Calu3 (cell line): ENCODE results near the gene TMEM202. TPM values are rescaled to one million over a fixed set of nuclear protein-coding genes. Genes with fewer than 3 reads are reported as not detected.
"Not testable (repeated sequence)": the region's sequence is repeated elsewhere in the genome, so short reads cannot be mapped to it uniquely, and the experiment has no call there.

Experiments used
- BruUV-seq: library from RNA; stranded (reverse); fragments of 400-500 nt; replicated peaks from 2 replicates; lab custom pipeline; 2021; lab: Mats Ljungman, UMichigan
- CTCF ChIA-PET: fragments of 300-600 bp; sonication (Branson Sonifier 250); formaldehyde crosslinking; loops from one replicate; lab custom pipeline; 2022; ENCODE audit warnings: antibody characterized with exemption; lab: Charles Lee
- DNase-seq: peaks from one replicate; pipeline ENCODE4 v3.0.0; 2022
- H3K27ac Mint-ChIP-seq: one replicate; pipeline ENCODE4 v1.8.0; 2022; ENCODE audit warnings: mixed read lengths; ENCODE audit not compliant: unreplicated experiment
- H3K27me3 Mint-ChIP-seq: one replicate; pipeline ENCODE4 v1.8.0; 2022; ENCODE audit warnings: mixed read lengths; ENCODE audit not compliant: unreplicated experiment
- H3K36me3 Mint-ChIP-seq: one replicate; pipeline ENCODE4 v1.8.0; 2022; ENCODE audit warnings: mild to moderate bottlenecking, moderate library complexity, mixed read lengths; ENCODE audit not compliant: insufficient read depth, unreplicated experiment
- H3K4me1 Mint-ChIP-seq: one replicate; pipeline ENCODE4 v1.8.0; 2022; ENCODE audit warnings: mild to moderate bottlenecking, low read depth, mixed read lengths; ENCODE audit not compliant: unreplicated experiment
- H3K4me3 Mint-ChIP-seq: one replicate; pipeline ENCODE4 v1.8.0; 2022; ENCODE audit warnings: mild to moderate bottlenecking, low read depth, moderate library complexity, mixed read lengths; ENCODE audit not compliant: unreplicated experiment
- H3K9me3 Mint-ChIP-seq: one replicate; pipeline ENCODE4 v1.8.0; 2022; ENCODE audit warnings: low read depth, mixed read lengths; ENCODE audit not compliant: unreplicated experiment
- intact Hi-C: fragments of 100-400 bp; cut with micrococcal nuclease; formaldehyde crosslinking; loops from one replicate; pipeline ENCODE4 v1.10.0; 2022; ENCODE audit not compliant: unreplicated experiment
- total RNA-seq: library from RNA; stranded (reverse); gene quantifications from 2 replicates; pipeline ENCODE4 v1.2.3, GENCODE V29; 2022
- TF ChIP-seq, protein P1 (sequence below): fragments of 200-600 bp; IDR thresholded peaks from one replicate; pipeline ENCODE4 v1.8.0; 2022; ENCODE audit warnings: antibody characterized with exemption; ENCODE audit not compliant: unreplicated experiment

Gene TMEM202
- total RNA-seq, 1 experiment from 2014 or later = not detected

DNA sequence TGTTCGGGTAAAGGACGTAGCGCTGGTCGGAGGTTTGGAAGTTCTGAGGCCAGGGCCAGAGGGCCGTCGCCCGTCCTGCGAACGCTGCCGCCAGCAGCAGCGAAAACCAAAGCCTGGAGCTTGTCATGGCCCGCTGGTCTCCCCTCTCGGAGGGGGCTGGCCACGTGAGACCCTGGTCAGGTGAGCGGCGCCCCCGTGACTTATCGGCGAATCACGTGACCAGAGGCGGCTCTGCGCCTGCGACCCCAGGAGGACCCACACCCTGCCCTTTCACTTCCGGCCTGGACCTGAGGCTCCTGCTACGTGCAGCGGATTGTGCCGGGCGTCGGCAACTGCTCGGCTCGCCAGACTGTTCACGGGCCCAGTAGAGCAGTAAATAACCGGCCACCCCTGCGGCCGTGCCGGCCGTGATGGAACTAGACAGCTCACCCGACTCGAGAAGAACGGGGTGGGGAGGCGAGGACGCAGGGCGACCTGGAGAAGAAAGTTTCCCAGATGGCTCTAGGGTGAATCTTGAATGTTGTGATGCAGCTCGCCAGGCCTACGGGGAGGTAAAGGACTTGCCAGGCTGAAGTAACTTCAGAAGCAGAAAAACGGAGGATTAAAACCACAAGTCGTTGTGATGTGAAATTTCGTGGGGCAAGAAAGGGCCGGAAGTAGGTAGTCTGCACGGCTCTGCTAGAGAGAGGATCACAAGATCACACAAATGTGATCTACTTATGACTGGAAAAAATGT lies 22.1 kb upstream of the TMEM202 start, which contains the start of gene HEXA:
TSS of gene HEXA (minus strand) at position 169 of the 736 bp plus-strand sequence. CDS start at position 127, 42 bp downstream.
- peak within 1 kb of the TSS; percentile 85 for H3K4me3 Mint-ChIP-seq
- peak within 1 kb of the TSS; percentile 90 for H3K27ac Mint-ChIP-seq
- H3K27me3 Mint-ChIP-seq = peaks cover 18% of the 10 kb centered on the region
- peaks cover 24% of the 10 kb centered on the region for H3K4me1 Mint-ChIP-seq
- peaks cover 22% of the 10 kb centered on the region for H3K36me3 Mint-ChIP-seq
- intact Hi-C loops = loop anchor here (5.0 kb wide), 1 partner anchor 86 kb away; no protein-coding TSS in a partner anchor
- DNase-seq = peak; percentile 99
- TF ChIP-seq, protein P1, sequence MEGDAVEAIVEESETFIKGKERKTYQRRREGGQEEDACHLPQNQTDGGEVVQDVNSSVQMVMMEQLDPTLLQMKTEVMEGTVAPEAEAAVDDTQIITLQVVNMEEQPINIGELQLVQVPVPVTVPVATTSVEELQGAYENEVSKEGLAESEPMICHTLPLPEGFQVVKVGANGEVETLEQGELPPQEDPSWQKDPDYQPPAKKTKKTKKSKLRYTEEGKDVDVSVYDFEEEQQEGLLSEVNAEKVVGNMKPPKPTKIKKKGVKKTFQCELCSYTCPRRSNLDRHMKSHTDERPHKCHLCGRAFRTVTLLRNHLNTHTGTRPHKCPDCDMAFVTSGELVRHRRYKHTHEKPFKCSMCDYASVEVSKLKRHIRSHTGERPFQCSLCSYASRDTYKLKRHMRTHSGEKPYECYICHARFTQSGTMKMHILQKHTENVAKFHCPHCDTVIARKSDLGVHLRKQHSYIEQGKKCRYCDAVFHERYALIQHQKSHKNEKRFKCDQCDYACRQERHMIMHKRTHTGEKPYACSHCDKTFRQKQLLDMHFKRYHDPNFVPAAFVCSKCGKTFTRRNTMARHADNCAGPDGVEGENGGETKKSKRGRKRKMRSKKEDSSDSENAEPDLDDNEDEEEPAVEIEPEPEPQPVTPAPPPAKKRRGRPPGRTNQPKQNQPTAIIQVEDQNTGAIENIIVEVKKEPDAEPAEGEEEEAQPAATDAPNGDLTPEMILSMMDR = no peak
- TSS peak; percentile 93 for BruUV-seq
- no peaks in the 10 kb centered on the region for H3K9me3 Mint-ChIP-seq
- CTCF ChIA-PET = interaction anchor here (0.5 to 1.1 kb wide), 2 partner anchors 8 to 223 kb away, joined by 3 to 7 read pairs; no protein-coding TSS in a partner anchor

- TF ChIP-seq, protein P1 = no peak
- Mint-ChIP-seq H3K4me3 (no peak overlapping the region), H3K4me1 (peaks cover 24% of the 10 kb centered on the region), H3K9me3 (no peaks in the 10 kb centered on the region), H3K36me3 (peaks cover 22% of the 10 kb centered on the region), H3K27me3 (peaks cover 26% of the 10 kb centered on the region), H3K27ac (no peak overlapping the region)
- BruUV-seq = no TSS peak
- intact Hi-C loops = loop anchor here (5.0 kb wide), 1 partner anchor 85 kb away; no protein-coding TSS in a partner anchor
- CTCF ChIA-PET = no interaction called here
- no peak for DNase-seq
These were observed 20.8 kb upstream of the TMEM202 start for GRCh38 chr15:72377331-72377730.

DNA sequence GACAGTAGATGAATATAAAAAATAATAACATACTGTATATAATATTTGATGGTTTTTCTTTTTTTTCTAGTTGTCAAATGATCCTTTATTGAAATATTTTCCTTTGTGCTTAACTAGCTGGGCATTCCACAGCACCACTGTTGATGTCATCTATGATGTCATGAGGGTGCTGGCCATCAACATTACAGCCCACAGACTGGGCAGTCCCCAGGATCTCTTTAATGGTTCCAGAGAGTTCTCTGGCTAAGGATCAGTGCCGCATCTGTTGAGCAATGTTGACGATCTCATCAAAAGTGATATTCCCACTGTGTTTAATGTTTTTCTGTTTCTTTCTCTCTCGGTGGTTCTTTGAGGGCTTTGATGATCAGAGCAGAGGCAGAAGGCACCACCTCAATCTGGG lies 19.0 kb upstream of the TMEM202 start:
- H3K4me3 Mint-ChIP-seq, BruUV-seq, H3K9me3 Mint-ChIP-seq, DNase-seq, H3K27ac Mint-ChIP-seq, CTCF ChIA-PET: not testable (repeated sequence)
- peaks cover 24% of the 10 kb centered on the region for H3K4me1 Mint-ChIP-seq
- peaks cover 22% of the 10 kb centered on the region for H3K36me3 Mint-ChIP-seq
- H3K27me3 Mint-ChIP-seq = peaks cover 44% of the 10 kb centered on the region
- intact Hi-C loops = loop anchor here (5.0 kb wide), 1 partner anchor 83 kb away; no protein-coding TSS in a partner anchor

DNA sequence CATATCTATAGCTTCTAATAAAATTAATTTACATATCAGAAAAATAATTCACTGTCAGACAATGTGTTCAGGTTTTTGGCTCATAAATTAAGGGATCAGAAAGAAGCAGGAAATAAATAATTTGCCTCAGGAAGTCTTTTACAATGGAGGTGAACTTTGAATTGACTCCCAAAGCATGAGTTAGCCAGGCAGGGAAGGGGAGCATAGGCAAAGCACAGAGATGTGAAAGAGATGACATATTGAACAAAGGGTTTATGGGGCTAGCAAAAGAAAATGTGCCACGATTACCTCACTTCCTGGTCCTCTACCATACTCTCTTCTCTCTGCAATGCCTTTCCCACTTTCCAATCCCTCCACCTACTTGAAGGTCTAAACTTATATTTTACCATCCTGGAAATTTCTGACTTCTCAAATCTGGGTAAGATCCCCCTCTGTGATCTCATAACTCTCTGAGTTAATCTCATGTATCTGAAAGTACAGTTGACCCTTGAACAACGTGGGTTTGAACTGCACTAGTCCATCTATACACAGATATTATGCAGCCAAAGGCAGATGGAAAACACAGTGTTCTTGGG lies 18.2 kb upstream of the TMEM202 start:
- no TSS peak for BruUV-seq
- peaks cover 52% of the 10 kb centered on the region for H3K27me3 Mint-ChIP-seq
- H3K4me1 Mint-ChIP-seq = peaks cover 18% of the 10 kb centered on the region
- H3K27ac Mint-ChIP-seq = no peak overlapping the region
- no peak for DNase-seq
- no peaks in the 10 kb centered on the region for H3K9me3 Mint-ChIP-seq
- intact Hi-C loops = loop anchor here (5.0 kb wide), 1 partner anchor 82 kb away; no protein-coding TSS in a partner anchor
- H3K4me3 Mint-ChIP-seq = no peak overlapping the region
- TF ChIP-seq, protein P1 = no peak
- CTCF ChIA-PET = no interaction called here
- H3K36me3 Mint-ChIP-seq = peaks cover 17% of the 10 kb centered on the region
